GM23338 (cell line): ENCODE results near the gene SMIM44. TPM values are rescaled to one million over a fixed set of nuclear protein-coding genes. Genes with fewer than 3 reads are reported as not detected.

Source experiments
- ATAC-seq: fragments of 200-7000 bp; cut with Tn5 transposase; 3 replicates; pipeline ENCODE4 v1.9.1; 2020
- DNase-seq: peaks from one replicate; pipeline ENCODE4 v3.0.0-alpha.2; 2015; ENCODE audit warnings: low spot score
- H2AFZ ChIP-seq: fragments of 200-600 bp; sonication (generic); 2 replicates; pipeline ENCODE4 v1.8.0; 2016; ENCODE audit warnings: antibody characterized with exemption, mild to moderate bottlenecking, moderate library complexity
- H3F3A ChIP-seq: fragments of 200-600 bp; sonication (generic); replicated peaks from 2 replicates; pipeline ENCODE4 v1.8.0; 2017; ENCODE audit warnings: antibody characterized with exemption, mixed run types, low read depth
- H3K27ac ChIP-seq: fragments of 200-600 bp; sonication (generic); 2 replicates; pipeline ENCODE4 v1.6.1; 2016; ENCODE audit warnings: low read depth
- H3K27me3 ChIP-seq: fragments of 200-600 bp; sonication (generic); 2 replicates; pipeline ENCODE4 v1.8.0; 2016; ENCODE audit warnings: mild to moderate bottlenecking, mixed run types, moderate library complexity; ENCODE audit not compliant: insufficient read depth
- H3K36me3 ChIP-seq: fragments of 200-600 bp; sonication (generic); 2 replicates; pipeline ENCODE4 v1.8.0; 2016; ENCODE audit warnings: mild to moderate bottlenecking; ENCODE audit not compliant: insufficient read depth
- H3K4me1 ChIP-seq: fragments of 200-600 bp; sonication (generic); 2 replicates; pipeline ENCODE4 v1.8.0; 2016; ENCODE audit warnings: mild to moderate bottlenecking, moderate library complexity; ENCODE audit not compliant: insufficient read depth
- H3K4me2 ChIP-seq: fragments of 200-600 bp; sonication (generic); 2 replicates; pipeline ENCODE4 v1.7.1; 2017; ENCODE audit warnings: mixed run types
- H3K4me3 ChIP-seq: fragments of 200-600 bp; sonication (generic); 2 replicates; pipeline ENCODE4 v1.6.1; 2016; ENCODE audit warnings: mixed run types
- H3K79me2 ChIP-seq: fragments of 200-600 bp; sonication (generic); replicated peaks from 2 replicates; pipeline ENCODE4 v1.8.0; 2017; ENCODE audit warnings: mild to moderate bottlenecking; ENCODE audit not compliant: insufficient read depth
- H3K9me2 ChIP-seq: fragments of 200-600 bp; sonication (generic); 2 replicates; pipeline ENCODE4 v1.8.0; 2017; ENCODE audit not compliant: insufficient read depth
- H4K20me1 ChIP-seq: fragments of 200-600 bp; sonication (generic); replicated peaks from 2 replicates; pipeline ENCODE4 v1.8.0; 2017; ENCODE audit warnings: mild to moderate bottlenecking; ENCODE audit not compliant: insufficient read depth
- H3K27ac Mint-ChIP-seq: 2 replicates; pipeline ENCODE4 v1.8.0; 2020; ENCODE audit warnings: inconsistent platforms, mild to moderate bottlenecking, moderate library complexity, mixed read lengths
- H3K27me3 Mint-ChIP-seq: 3 replicates; pipeline ENCODE4 v1.8.0; 2022; ENCODE audit warnings: low read depth, mild to moderate bottlenecking, moderate library complexity, mixed read lengths, inconsistent platforms; ENCODE audit not compliant: insufficient read depth, poor library complexity
- H3K36me3 Mint-ChIP-seq: 3 replicates; pipeline ENCODE4 v1.8.0; 2021; ENCODE audit warnings: low read depth, mild to moderate bottlenecking, inconsistent platforms, moderate library complexity, mixed read lengths
- H3K4me1 Mint-ChIP-seq: 3 replicates; pipeline ENCODE4 v1.8.0; 2020; ENCODE audit warnings: mild to moderate bottlenecking, inconsistent platforms, mixed read lengths
- H3K4me3 Mint-ChIP-seq: 3 replicates; pipeline ENCODE4 v1.8.0; 2021; ENCODE audit warnings: moderate library complexity, mild to moderate bottlenecking, inconsistent platforms, mixed read lengths
- H3K9me3 Mint-ChIP-seq: 3 replicates; pipeline ENCODE4 v1.8.0; 2020; ENCODE audit warnings: moderate library complexity, mild to moderate bottlenecking, inconsistent platforms, mixed read lengths
- CTCF ChIP-seq, 2 experiments: fragments of 200-600 bp in 1 of 2; sonication (generic) in 1 of 2; conservative IDR thresholded peaks; 2 replicates each; pipeline versions ENCODE4 v1.5.1 to v1.6.1; 2016 to 2017; ENCODE audit warnings: antibody characterized with exemption in 2 of 2, low read depth in 2 of 2, mild to moderate bottlenecking in 2 of 2, moderate library complexity in 1 of 2
- ETS1 ChIP-seq: IDR thresholded peaks from 2 replicates; pipeline ENCODE4 v1.6.1; 2016; ENCODE audit warnings: antibody characterized with exemption
- EZH2 ChIP-seq: fragments of 200-600 bp; sonication (generic); IDR thresholded peaks from one replicate; pipeline ENCODE4 v1.8.0; 2017; ENCODE audit warnings: antibody characterized with exemption, mild to moderate bottlenecking, low read depth; ENCODE audit not compliant: unreplicated experiment
- NANOG ChIP-seq: IDR thresholded peaks from 2 replicates; pipeline ENCODE4 v1.6.1; 2016; ENCODE audit warnings: antibody characterized with exemption, borderline replicate concordance
- REST ChIP-seq: IDR thresholded peaks from one replicate; pipeline ENCODE4 v1.6.1; 2018; ENCODE audit warnings: antibody characterized with exemption; ENCODE audit not compliant: unreplicated experiment
- STAT1 ChIP-seq: IDR thresholded peaks from one replicate; pipeline ENCODE4 v1.6.1; 2016; ENCODE audit warnings: antibody characterized with exemption; ENCODE audit not compliant: unreplicated experiment
- ZNF114 ChIP-seq: fragments of 250-450 bp; sonication (Bioruptor Pico); IDR thresholded peaks from 2 replicates; pipeline ENCODE4 v1.5.0; 2020; ENCODE audit warnings: mild to moderate bottlenecking, moderate library complexity
- polyA plus RNA-seq: library from polyadenylated mRNA; unstranded; fragments of >200 nt; fragmentation: Nextera tagmentation; extraction: Ambion mirVana; gene quantifications from 2 replicates; pipeline ENCODE4 v1.2.1, GENCODE V29; 2016
- total RNA-seq: library from RNA; depleted of rRNA; stranded (reverse); fragments of >200 nt; shearing (Covaris generic); gene quantifications from 2 replicates; pipeline ENCODE4 v1.2.3, GENCODE V29; 2014

Gene SMIM44
- total and polyA plus RNA-seq, 2 experiments from 2014 or later, result not detected

- TF ChIP-seq REST, result no peak
- no peak for TF ChIP-seq ZNF114
- no peak for TF ChIP-seq CTCF (conservative IDR thresholded peaks at IDR 0.05; ENCODE audit: low read depth in 2 of 2)
Observed at GRCh38 chr19:3516675-3517207, 33.5 kb upstream of the SMIM44 start (continued).

GRCh38 chr19:3515891-3516422, 32.7 kb upstream of the SMIM44 start:
- no peak overlapping the region; the same call in 2 of the 3 replicates for H3K4me3 Mint-ChIP-seq
- DNase-seq (no peak), ATAC-seq (no peak)
- Histone ChIP-seq H3K27ac (0 out of 2 replicates have a peak overlapping the region, but pooled peaks have one; percentile 55), H3K4me2 (0 out of 2 replicates have a peak overlapping the region, but pooled peaks have one; percentile 14), H3F3A (no peaks in the 10 kb centered on the region), H3K4me1 (peaks cover 29% of the 10 kb centered on the region), H3K9me2 (no peaks in the 10 kb centered on the region), H4K20me1 (peaks cover 3% of the 10 kb centered on the region; the same call in 1 of the 2 replicates), H3K36me3 (no peaks in the 10 kb centered on the region), H3K27me3 (no peaks in the 10 kb centered on the region), H3K4me3 (no peak overlapping the region), H2AFZ (no peak overlapping the region), H3K79me2 (peaks cover 64% of the 10 kb centered on the region)
- H3K27me3 Mint-ChIP-seq, result peaks cover 12% of the 10 kb centered on the region
- H3K4me1 Mint-ChIP-seq, result peaks cover 40% of the 10 kb centered on the region
- peaks cover 2% of the 10 kb centered on the region for H3K36me3 Mint-ChIP-seq
- TF ChIP-seq STAT1 (no peak), ETS1 (no peak), NANOG (no peak), ZNF114 (no peak), EZH2 (no peak)
- H3K9me3 Mint-ChIP-seq, result no peaks in the 10 kb centered on the region; the same call in 2 of the 3 replicates
- H3K27ac Mint-ChIP-seq, result peak overlapping the region; percentile 67
